ENCODE data around the gene SLC27A2. TPM values are rescaled to one million over a fixed set of nuclear protein-coding genes. Genes with fewer than 3 reads are reported as not detected.

SLC27A2 gene
- total RNA-seq, 2 experiments from 2014 or later = not detected

DNA sequence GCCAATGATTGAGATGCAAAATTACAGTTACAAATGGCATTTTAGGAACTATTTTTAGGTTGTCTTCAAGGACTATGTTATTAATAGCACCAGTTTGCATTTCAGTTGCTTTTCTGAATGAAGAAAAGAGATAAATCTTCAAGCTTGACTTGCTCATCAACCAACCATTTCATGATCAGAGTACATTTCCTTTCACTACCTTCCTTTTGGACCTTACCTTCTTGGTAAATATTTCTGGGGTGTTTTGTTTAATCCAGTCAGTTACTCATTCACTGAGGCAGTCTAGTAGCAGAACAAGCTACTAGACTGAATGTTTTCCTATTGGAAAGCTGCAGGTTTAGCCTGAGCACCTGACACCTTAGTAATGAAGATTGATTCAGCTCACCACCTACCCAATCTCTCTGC lies 8.2 kb downstream of the SLC27A2 start:
- POLR2A ChIA-PET = interaction anchor here (0.7 kb wide), 1 partner anchor 41 kb away, joined by 3 read pairs; no protein-coding TSS in a partner anchor
- TF ChIP-seq EZH2phosphoT487 (IDR thresholded peaks at IDR 0.05; ENCODE audit: borderline replicate concordance, low read depth, low read length) = no peak
- TF ChIP-seq, protein P1, sequence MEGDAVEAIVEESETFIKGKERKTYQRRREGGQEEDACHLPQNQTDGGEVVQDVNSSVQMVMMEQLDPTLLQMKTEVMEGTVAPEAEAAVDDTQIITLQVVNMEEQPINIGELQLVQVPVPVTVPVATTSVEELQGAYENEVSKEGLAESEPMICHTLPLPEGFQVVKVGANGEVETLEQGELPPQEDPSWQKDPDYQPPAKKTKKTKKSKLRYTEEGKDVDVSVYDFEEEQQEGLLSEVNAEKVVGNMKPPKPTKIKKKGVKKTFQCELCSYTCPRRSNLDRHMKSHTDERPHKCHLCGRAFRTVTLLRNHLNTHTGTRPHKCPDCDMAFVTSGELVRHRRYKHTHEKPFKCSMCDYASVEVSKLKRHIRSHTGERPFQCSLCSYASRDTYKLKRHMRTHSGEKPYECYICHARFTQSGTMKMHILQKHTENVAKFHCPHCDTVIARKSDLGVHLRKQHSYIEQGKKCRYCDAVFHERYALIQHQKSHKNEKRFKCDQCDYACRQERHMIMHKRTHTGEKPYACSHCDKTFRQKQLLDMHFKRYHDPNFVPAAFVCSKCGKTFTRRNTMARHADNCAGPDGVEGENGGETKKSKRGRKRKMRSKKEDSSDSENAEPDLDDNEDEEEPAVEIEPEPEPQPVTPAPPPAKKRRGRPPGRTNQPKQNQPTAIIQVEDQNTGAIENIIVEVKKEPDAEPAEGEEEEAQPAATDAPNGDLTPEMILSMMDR (conservative IDR thresholded peaks at IDR 0.05; ENCODE audit: low read length) = no peak

DNA sequence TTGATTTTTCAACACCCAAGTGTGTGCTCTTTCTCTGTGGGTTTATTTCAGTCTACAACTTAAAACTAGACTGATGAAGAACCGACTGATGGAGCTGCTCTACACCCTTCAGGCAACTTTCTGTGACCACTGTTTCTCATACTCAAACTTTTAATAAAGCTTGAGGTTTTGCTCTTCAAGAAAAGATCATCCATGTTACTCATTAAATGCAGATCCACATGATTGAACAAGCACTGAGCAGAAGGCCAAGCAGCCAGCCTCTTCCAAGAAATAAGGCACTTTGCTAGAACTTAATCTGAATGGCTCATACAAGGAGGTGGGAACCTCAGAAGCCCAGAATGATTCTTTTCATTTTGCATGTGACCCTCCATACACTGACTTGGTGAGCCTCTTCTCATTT lies 8.7 kb downstream of the SLC27A2 start:
- no peak overlapping the region for H2AFZ ChIP-seq (ENCODE audit: low read length)
- no peak overlapping the region for H3K4me3 ChIP-seq (ENCODE audit: low read depth, low read length, poor library complexity, severe bottlenecking)
- H3K36me3 ChIP-seq (ENCODE audit: insufficient read depth, low read length) = no peaks in the 10 kb centered on the region
- ChIA-PET POLR2A (interaction anchor here (0.7 kb wide), 1 partner anchor 42 kb away, joined by 3 read pairs; no protein-coding TSS in a partner anchor), CTCF (ENCODE audit: unreplicated experiment) (no interaction called here)
- H4K20me1 ChIP-seq (ENCODE audit: insufficient read depth, low read length) = no peaks in the 10 kb centered on the region
- intact Hi-C loops (cut with micrococcal nuclease; ENCODE audit: unreplicated experiment) = no loop called here
- BruUV-seq (replicated peaks) = no TSS peak
- DNase-seq (ENCODE audit: low spot score) = no peak
- peak overlapping the region; percentile 20 for H3K27ac ChIP-seq (ENCODE audit: low read depth, low read length, poor library complexity, severe bottlenecking)
- peak overlapping the region; percentile 49 for H3K4me2 ChIP-seq (ENCODE audit: low read length)
- H3K9me2 ChIP-seq (ENCODE audit: insufficient read depth, low read length) = no peaks in the 10 kb centered on the region
- H3K4me1 ChIP-seq (ENCODE audit: insufficient read depth, low read length, poor library complexity, severe bottlenecking) = peaks cover 36% of the 10 kb centered on the region
- H3K9me3 ChIP-seq (ENCODE audit: low read length) = no peaks in the 10 kb centered on the region
- no peaks in the 10 kb centered on the region for H3K79me2 ChIP-seq (ENCODE audit: insufficient read depth, low read depth, low read length)
- TF ChIP-seq EZH2phosphoT487 (IDR thresholded peaks at IDR 0.05; ENCODE audit: borderline replicate concordance, low read depth, low read length) = no peak
- TF ChIP-seq, protein P1 (conservative IDR thresholded peaks at IDR 0.05; ENCODE audit: low read length) = no peak

More for the DNA sequence above, 8.2 kb downstream of the SLC27A2 start:
- Histone ChIP-seq H3K4me3 (ENCODE audit: low read depth, low read length, poor library complexity, severe bottlenecking) (no peak overlapping the region), H3K79me2 (ENCODE audit: insufficient read depth, low read depth, low read length) (no peaks in the 10 kb centered on the region), H3K27ac (ENCODE audit: low read depth, low read length, poor library complexity, severe bottlenecking) (peak overlapping the region; percentile 20), H3K4me2 (ENCODE audit: low read length) (peak overlapping the region; percentile 49), H3K9me3 (ENCODE audit: low read length) (no peaks in the 10 kb centered on the region), H3K4me1 (ENCODE audit: insufficient read depth, low read length, poor library complexity, severe bottlenecking) (peaks cover 36% of the 10 kb centered on the region), H3K36me3 (ENCODE audit: insufficient read depth, low read length) (no peaks in the 10 kb centered on the region), H2AFZ (ENCODE audit: low read length) (no peak overlapping the region), H3K9me2 (ENCODE audit: insufficient read depth, low read length) (no peaks in the 10 kb centered on the region), H4K20me1 (ENCODE audit: insufficient read depth, low read length) (no peaks in the 10 kb centered on the region)
- peak; percentile 57 for DNase-seq (ENCODE audit: low spot score)
- BruUV-seq (replicated peaks) = no TSS peak
- intact Hi-C loops (cut with micrococcal nuclease; ENCODE audit: unreplicated experiment) = no loop called here
- CTCF ChIA-PET (ENCODE audit: unreplicated experiment) = no interaction called here

DNA sequence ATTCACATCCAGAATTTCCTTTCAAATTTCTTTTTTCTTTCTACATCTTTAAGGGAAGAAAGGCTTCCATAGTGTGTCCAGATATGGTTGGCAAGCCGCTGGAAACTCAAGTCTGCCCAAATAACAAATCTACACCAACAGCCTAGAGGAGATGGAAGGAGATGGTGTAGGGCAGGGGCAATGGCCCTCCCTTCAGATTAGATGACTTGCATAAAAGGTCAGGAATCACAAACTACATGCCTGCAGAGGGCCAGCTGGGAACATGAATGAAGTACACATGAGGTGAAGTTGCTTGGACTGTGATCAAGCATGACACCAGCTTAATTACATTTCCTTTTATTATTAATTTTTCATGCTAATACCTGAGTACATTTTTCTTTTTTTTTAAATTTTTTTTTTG lies 10.2 kb downstream of the SLC27A2 start:
- POLR2A ChIA-PET = interaction anchor here (0.7 kb wide), 1 partner anchor 44 kb away, joined by 6 read pairs; no protein-coding TSS in a partner anchor
- H3K9me3 ChIP-seq (ENCODE audit: low read length) = no peaks in the 10 kb centered on the region
- BruUV-seq (replicated peaks) = no TSS peak
- peaks cover 36% of the 10 kb centered on the region for H3K4me1 ChIP-seq (ENCODE audit: insufficient read depth, low read length, poor library complexity, severe bottlenecking)
- H4K20me1 ChIP-seq (ENCODE audit: insufficient read depth, low read length) = no peaks in the 10 kb centered on the region
- H3K27ac ChIP-seq (ENCODE audit: low read depth, low read length, poor library complexity, severe bottlenecking) = no peak overlapping the region
- H2AFZ ChIP-seq (ENCODE audit: low read length) = no peak overlapping the region
- H3K4me3 ChIP-seq (ENCODE audit: low read depth, low read length, poor library complexity, severe bottlenecking) = no peak overlapping the region
- CTCF ChIA-PET (ENCODE audit: unreplicated experiment) = no interaction called here
- no peaks in the 10 kb centered on the region for H3K9me2 ChIP-seq (ENCODE audit: insufficient read depth, low read length)
- no peaks in the 10 kb centered on the region for H3K79me2 ChIP-seq (ENCODE audit: insufficient read depth, low read depth, low read length)
- no peaks in the 10 kb centered on the region for H3K36me3 ChIP-seq (ENCODE audit: insufficient read depth, low read length)
- intact Hi-C loops (cut with micrococcal nuclease; ENCODE audit: unreplicated experiment) = no loop called here
- TF ChIP-seq, protein P1 (conservative IDR thresholded peaks at IDR 0.05; ENCODE audit: low read length) = no peak
- no peak for DNase-seq (ENCODE audit: low spot score)
- no peak overlapping the region for H3K4me2 ChIP-seq (ENCODE audit: low read length)
